K562 (cell line): Measurements from ENCODE around the gene AIFM1. TPM values are rescaled to one million over a fixed set of nuclear protein-coding genes. Genes with fewer than 3 reads are reported as not detected.

Experiments used
- CBX3 ChIP-seq, 2 experiments: IDR thresholded peaks; 1 replicate in 1 of 2; 2 replicates in 1 of 2; pipeline ENCODE4 v1.6.1; 2012; ENCODE audit warnings: inconsistent platforms in 2 of 2, low read length in 2 of 2, borderline replicate concordance in 1 of 2, control low read depth in 1 of 2
- CXXC5 ChIP-seq: fragments of 250-450 bp; sonication (Bioruptor Pico); IDR thresholded peaks from 2 replicates; pipeline ENCODE4 v1.8.0; 2022; ENCODE audit warnings: inconsistent platforms, mild to moderate bottlenecking, moderate library complexity
- JUND ChIP-seq, 2 experiments: IDR thresholded peaks; 2 replicates in 1 of 2; 3 replicates in 1 of 2; pipeline ENCODE4 v1.6.1; 2011; ENCODE audit warnings: borderline replicate concordance in 2 of 2, low read depth in 2 of 2, low read length in 2 of 2, improper control_type of control experiment in 1 of 2, missing biosample characterization in 1 of 2, missing genetic modification characterization in 1 of 2, missing genetic modification reagents in 1 of 2
- KAT2B ChIP-seq: IDR thresholded peaks from one replicate; pipeline ENCODE4 v1.6.1; 2012; ENCODE audit warnings: low read depth, mild to moderate bottlenecking, control low read depth, inconsistent platforms, low read length, moderate library complexity
- MEF2A ChIP-seq: IDR thresholded peaks from 2 replicates; pipeline ENCODE4 v1.6.1; 2011; ENCODE audit warnings: low read depth, mild to moderate bottlenecking, low read length, moderate library complexity; ENCODE audit not compliant: control insufficient read depth
- NFXL1 ChIP-seq: fragments of 450-650 bp; formaldehyde crosslinking; IDR thresholded peaks from 2 replicates; pipeline ENCODE4 v1.4.0; 2021; ENCODE audit warnings: mild to moderate bottlenecking
- SIX5 ChIP-seq, 2 experiments: IDR thresholded peaks; 2 replicates each; pipeline ENCODE4 v1.6.1; 2011; ENCODE audit warnings: low read length in 2 of 2, borderline replicate concordance in 1 of 2, low read depth in 1 of 2, mild to moderate bottlenecking in 1 of 2, moderate library complexity in 1 of 2; ENCODE audit not compliant: insufficient read depth in 1 of 2
- TARDBP ChIP-seq: fragments of 450-650 bp; IDR thresholded peaks from 2 replicates; pipeline ENCODE4 v1.6.1; 2016
- polyA plus RNA-seq, 8 experiments: library from polyadenylated mRNA; depleted of rRNA in 4 of 8; stranded (reverse) in 5 of 8; unstranded in 3 of 8; fragments of >200 nt; fragmentation: Nextera tagmentation in 2 of 8; fragmentation: Illumina TruSeq in 1 of 8; extraction: Ambion mirVana in 2 of 8; extraction: Trizol in 1 of 8; gene quantifications; 2 replicates each; pipeline versions ENCODE4 v1.2.1 to v1.2.3, GENCODE V29; 2011 to 2014; ENCODE audit warnings: inconsistent platforms in 1 of 8, missing spikeins in 1 of 8
- total RNA-seq, 7 experiments: library from RNA; depleted of rRNA in 6 of 7; stranded (reverse); fragments of >200 nt in 6 of 7; fragmentation: Illumina TruSeq in 2 of 7; extraction: Trizol in 2 of 7; gene quantifications; 2 replicates each; pipeline versions ENCODE4 v1.2.1 to v1.2.3, GENCODE V29; 2011 to 2021; ENCODE audit warnings: low replicate concordance in 1 of 7
- TF ChIP-seq, protein P1 (sequence below): sonication (generic); formaldehyde crosslinking; IDR thresholded peaks from 2 replicates; pipeline ENCODE4 v1.8.1; 2023; ENCODE audit warnings: mild to moderate bottlenecking, missing genetic modification reagents
- TF ChIP-seq, protein P2 (sequence below): fragments of 450-650 bp; IDR thresholded peaks from 2 replicates; pipeline ENCODE4 v1.6.1; 2017; ENCODE audit warnings: mild to moderate bottlenecking, moderate library complexity
- TF ChIP-seq, protein P3 (sequence below): fragments of 250-450 bp; sonication (Bioruptor Pico); IDR thresholded peaks from 2 replicates; pipeline ENCODE4 v1.5.0; 2021; ENCODE audit warnings: mild to moderate bottlenecking, moderate library complexity
- TF ChIP-seq, protein P4 (sequence below): fragments of 450-650 bp; IDR thresholded peaks from 2 replicates; pipeline ENCODE4 v1.7.0; 2016; ENCODE audit warnings: borderline replicate concordance
- TF ChIP-seq, protein P5 (sequence below): fragments of 250-450 bp; sonication (Bioruptor Pico); IDR thresholded peaks from 2 replicates; pipeline ENCODE4 v1.4.0; 2020; ENCODE audit warnings: mild to moderate bottlenecking, moderate library complexity, borderline replicate concordance

Gene AIFM1
- total and polyA plus RNA-seq, 9 of the 15 experiments (the other 6 are each of a cell fraction or from before 2014, with no cell fraction given) = 51.0 to 117 (median 91.2) TPM

DNA sequence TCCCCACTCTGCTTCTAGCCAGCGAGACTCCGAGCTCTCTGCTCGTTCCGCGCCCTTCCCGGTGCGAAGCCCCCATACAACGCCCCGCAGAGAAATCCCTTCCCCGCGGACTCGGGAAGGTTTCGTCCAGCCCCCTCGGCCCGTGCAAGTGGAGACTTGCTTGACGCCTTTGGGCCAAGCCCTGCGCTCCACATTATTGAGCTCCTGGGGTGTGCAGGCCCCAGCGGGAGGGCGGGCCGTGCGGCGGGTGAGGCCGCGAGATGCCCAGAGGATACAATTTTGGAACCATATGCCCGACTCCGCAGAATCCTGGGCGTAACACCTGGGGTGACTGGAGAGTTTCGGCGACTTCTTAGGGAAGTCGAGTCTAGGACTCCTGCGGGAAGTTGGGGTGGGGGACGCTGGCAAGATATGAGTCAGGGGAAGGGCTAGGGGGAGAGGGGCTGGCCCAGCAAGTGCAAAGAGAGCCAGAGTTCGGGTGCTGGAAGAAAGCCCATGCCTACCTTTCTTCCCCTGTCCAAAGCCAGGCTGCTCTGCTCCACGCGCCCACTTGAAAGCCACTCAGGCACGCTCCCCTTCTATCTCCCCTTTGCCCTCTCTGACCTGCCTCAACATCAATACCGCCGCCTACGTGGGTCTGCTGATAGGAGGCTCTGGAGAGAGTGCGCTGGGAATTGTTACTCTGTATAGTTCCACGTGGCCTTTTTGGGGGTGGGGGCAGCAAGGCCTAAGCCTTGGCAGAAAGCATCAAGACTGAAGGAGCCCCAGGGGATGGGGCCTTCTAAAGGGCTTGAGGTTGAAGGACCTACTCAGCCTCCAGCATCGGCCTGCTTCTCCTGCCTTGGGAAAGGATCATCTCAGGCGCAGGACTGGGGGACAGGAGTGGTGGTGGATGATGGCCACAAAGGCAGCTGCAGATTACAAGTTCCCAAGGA is 54.2 kb downstream of the AIFM1 start (continued):
- TF ChIP-seq SIX5 (IDR thresholded peaks at IDR 0.05; ENCODE audit: borderline replicate concordance in 1 of 2, insufficient read depth in 1 of 2, low read depth in 1 of 2, low read length in 2 of 2) = no peak
- TF ChIP-seq, protein P1, sequence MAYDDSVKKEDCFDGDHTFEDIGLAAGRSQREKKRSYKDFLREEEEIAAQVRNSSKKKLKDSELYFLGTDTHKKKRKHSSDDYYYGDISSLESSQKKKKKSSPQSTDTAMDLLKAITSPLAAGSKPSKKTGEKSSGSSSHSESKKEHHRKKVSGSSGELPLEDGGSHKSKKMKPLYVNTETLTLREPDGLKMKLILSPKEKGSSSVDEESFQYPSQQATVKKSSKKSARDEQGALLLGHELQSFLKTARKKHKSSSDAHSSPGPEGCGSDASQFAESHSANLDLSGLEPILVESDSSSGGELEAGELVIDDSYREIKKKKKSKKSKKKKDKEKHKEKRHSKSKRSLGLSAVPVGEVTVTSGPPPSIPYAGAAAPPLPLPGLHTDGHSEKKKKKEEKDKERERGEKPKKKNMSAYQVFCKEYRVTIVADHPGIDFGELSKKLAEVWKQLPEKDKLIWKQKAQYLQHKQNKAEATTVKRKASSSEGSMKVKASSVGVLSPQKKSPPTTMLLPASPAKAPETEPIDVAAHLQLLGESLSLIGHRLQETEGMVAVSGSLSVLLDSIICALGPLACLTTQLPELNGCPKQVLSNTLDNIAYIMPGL (CRISPR knock-in tag) = peak; percentile 41; the same call in 1 of the 2 replicates
- TF ChIP-seq JUND (IDR thresholded peaks at IDR 0.05; ENCODE audit: borderline replicate concordance, low read depth, low read length) = no peak
- 0 out of 3 replicates have a peak, but pooled peaks have one; percentile 10 for TF ChIP-seq JUND (tag; IDR thresholded peaks at IDR 0.05; ENCODE audit: borderline replicate concordance, low read depth, low read length)
- TF ChIP-seq, protein P2, sequence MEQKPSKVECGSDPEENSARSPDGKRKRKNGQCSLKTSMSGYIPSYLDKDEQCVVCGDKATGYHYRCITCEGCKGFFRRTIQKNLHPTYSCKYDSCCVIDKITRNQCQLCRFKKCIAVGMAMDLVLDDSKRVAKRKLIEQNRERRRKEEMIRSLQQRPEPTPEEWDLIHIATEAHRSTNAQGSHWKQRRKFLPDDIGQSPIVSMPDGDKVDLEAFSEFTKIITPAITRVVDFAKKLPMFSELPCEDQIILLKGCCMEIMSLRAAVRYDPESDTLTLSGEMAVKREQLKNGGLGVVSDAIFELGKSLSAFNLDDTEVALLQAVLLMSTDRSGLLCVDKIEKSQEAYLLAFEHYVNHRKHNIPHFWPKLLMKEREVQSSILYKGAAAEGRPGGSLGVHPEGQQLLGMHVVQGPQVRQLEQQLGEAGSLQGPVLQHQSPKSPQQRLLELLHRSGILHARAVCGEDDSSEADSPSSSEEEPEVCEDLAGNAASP = no peak
- TF ChIP-seq, protein P3, sequence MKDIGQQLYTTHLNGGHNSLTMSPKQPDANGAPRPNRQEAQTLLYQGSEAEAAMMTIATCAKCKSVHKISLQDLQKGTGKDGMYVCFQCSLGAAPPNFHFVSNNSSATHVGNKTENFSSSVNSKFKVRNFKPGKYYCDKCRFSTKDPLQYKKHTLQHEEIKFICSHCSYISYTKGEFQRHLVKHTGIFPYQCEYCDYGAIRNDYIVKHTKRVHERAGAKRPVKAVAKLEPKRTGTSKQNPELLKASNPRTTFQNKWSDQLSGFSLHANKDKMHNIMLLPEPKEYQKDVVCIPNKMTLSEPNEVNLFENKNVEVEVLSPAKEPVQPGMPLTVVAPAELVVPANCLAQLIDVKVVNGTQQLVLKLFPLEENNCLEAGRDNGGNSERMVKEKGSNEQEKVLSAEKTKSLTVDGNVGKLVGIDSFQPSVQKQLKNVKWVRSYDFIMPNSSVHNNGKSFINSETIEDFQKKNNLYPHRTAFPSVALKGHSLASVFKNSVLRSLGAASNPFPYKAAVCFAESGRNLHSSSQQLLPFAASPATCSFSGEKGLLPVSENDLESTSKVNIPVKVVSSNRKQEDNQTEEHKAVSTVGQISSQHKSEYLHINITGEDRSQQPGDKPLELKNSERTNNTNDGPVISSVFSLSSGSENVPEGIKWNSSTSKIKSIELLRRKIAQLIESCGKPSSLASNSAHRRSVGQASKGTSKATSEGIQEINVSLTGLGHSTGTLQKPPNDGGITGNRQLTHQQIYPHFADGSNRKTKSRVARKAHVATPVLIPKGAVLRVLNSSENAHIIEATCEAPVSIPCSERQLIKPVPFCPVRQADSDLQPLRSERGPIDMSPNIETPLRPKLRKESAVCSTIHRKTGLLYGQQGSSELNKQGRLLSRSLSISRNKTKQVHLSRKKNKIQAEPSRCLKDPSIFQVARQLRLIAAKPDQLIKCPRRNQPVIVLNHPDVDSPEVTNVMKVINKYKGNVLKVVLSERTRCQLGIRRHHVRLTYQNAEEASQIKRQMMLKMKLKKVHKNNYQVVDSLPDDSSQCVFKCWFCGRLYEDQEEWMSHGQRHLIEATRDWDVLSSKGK (CRISPR knock-in tag) = no peak
- no peak for TF ChIP-seq MEF2A
- no peak; the same call in 1 of the 2 replicates for TF ChIP-seq CXXC5 (CRISPR knock-in tag)
- TF ChIP-seq, protein P4, sequence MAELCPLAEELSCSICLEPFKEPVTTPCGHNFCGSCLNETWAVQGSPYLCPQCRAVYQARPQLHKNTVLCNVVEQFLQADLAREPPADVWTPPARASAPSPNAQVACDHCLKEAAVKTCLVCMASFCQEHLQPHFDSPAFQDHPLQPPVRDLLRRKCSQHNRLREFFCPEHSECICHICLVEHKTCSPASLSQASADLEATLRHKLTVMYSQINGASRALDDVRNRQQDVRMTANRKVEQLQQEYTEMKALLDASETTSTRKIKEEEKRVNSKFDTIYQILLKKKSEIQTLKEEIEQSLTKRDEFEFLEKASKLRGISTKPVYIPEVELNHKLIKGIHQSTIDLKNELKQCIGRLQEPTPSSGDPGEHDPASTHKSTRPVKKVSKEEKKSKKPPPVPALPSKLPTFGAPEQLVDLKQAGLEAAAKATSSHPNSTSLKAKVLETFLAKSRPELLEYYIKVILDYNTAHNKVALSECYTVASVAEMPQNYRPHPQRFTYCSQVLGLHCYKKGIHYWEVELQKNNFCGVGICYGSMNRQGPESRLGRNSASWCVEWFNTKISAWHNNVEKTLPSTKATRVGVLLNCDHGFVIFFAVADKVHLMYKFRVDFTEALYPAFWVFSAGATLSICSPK = no peak
- TF ChIP-seq KAT2B = no peak
- no peak for TF ChIP-seq CBX3 (IDR thresholded peaks at IDR 0.05; ENCODE audit: borderline replicate concordance in 1 of 2, low read length in 2 of 2)
- TF ChIP-seq NFXL1 = no peak
- no peak for TF ChIP-seq TARDBP
- TF ChIP-seq, protein P5, sequence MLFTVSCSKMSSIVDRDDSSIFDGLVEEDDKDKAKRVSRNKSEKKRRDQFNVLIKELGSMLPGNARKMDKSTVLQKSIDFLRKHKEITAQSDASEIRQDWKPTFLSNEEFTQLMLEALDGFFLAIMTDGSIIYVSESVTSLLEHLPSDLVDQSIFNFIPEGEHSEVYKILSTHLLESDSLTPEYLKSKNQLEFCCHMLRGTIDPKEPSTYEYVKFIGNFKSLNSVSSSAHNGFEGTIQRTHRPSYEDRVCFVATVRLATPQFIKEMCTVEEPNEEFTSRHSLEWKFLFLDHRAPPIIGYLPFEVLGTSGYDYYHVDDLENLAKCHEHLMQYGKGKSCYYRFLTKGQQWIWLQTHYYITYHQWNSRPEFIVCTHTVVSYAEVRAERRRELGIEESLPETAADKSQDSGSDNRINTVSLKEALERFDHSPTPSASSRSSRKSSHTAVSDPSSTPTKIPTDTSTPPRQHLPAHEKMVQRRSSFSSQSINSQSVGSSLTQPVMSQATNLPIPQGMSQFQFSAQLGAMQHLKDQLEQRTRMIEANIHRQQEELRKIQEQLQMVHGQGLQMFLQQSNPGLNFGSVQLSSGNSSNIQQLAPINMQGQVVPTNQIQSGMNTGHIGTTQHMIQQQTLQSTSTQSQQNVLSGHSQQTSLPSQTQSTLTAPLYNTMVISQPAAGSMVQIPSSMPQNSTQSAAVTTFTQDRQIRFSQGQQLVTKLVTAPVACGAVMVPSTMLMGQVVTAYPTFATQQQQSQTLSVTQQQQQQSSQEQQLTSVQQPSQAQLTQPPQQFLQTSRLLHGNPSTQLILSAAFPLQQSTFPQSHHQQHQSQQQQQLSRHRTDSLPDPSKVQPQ = no peak
